Measurements from ENCODE around the gene LIMS1.
A peak's percentile ranks its signal among the peaks of the same experiment; 100 is the strongest.

LIMS1 gene

GRCh38 chr2:108533832-108534583, at the start of gene LIMS1 (continued):
- TF ChIP-seq ZNF274 (IDR thresholded peaks at IDR 0.05; ENCODE audit: low read length) (no peak), ZNF274 (tag by site-specific recombination; IDR thresholded peaks at IDR 0.05; ENCODE audit: borderline replicate concordance) (no peak), ZNF19 (tag by site-specific recombination; IDR thresholded peaks at IDR 0.05; ENCODE audit: low read depth) (no peak), ZNF202 (tag by site-specific recombination; IDR thresholded peaks at IDR 0.05; ENCODE audit: borderline replicate concordance) (no peak), ZNF561 (tag by site-specific recombination; IDR thresholded peaks at IDR 0.05; ENCODE audit: borderline replicate concordance) (peak; percentile 96), KLF1 (tag by site-specific recombination; IDR thresholded peaks at IDR 0.05) (peak; percentile 41), KLF7 (tag by site-specific recombination; IDR thresholded peaks at IDR 0.05; ENCODE audit: borderline replicate concordance) (no peak), ZNF133 (tag by site-specific recombination; IDR thresholded peaks at IDR 0.05) (no peak), ZNF248 (tag by site-specific recombination; IDR thresholded peaks at IDR 0.05) (no peak), PRDM10 (tag by site-specific recombination; IDR thresholded peaks at IDR 0.05) (no peak), ZNF776 (tag by site-specific recombination; IDR thresholded peaks at IDR 0.05; ENCODE audit: borderline replicate concordance) (no peak), SCRT2 (tag by site-specific recombination; IDR thresholded peaks at IDR 0.05) (no peak), SP7 (tag by site-specific recombination; IDR thresholded peaks at IDR 0.05) (peak; percentile 81), ZFP41 (tag by site-specific recombination; IDR thresholded peaks at IDR 0.05; ENCODE audit: borderline replicate concordance) (no peak), HOXC10 (CRISPR knock-in tag; IDR thresholded peaks at IDR 0.05) (no peak), ZNF350 (tag by site-specific recombination; IDR thresholded peaks at IDR 0.05) (no peak), ZNF621 (tag by site-specific recombination; IDR thresholded peaks at IDR 0.05) (no peak), KLF8 (tag by site-specific recombination; IDR thresholded peaks at IDR 0.05) (peak; percentile 80), ZNF658 (tag by site-specific recombination; IDR thresholded peaks at IDR 0.05) (no peak), ZNF76 (tag by site-specific recombination; IDR thresholded peaks at IDR 0.05; ENCODE audit: borderline replicate concordance, low read depth) (0 out of 2 replicates have a peak, but pooled peaks have one; percentile 32), ZNF623 (tag by site-specific recombination; IDR thresholded peaks at IDR 0.05) (no peak), ZBTB11 (tag by site-specific recombination; conservative IDR thresholded peaks at IDR 0.05; ENCODE audit: low read depth) (peak; percentile 29; the same call in 1 of the 2 replicates)
- TF ChIP-seq, protein P1, sequence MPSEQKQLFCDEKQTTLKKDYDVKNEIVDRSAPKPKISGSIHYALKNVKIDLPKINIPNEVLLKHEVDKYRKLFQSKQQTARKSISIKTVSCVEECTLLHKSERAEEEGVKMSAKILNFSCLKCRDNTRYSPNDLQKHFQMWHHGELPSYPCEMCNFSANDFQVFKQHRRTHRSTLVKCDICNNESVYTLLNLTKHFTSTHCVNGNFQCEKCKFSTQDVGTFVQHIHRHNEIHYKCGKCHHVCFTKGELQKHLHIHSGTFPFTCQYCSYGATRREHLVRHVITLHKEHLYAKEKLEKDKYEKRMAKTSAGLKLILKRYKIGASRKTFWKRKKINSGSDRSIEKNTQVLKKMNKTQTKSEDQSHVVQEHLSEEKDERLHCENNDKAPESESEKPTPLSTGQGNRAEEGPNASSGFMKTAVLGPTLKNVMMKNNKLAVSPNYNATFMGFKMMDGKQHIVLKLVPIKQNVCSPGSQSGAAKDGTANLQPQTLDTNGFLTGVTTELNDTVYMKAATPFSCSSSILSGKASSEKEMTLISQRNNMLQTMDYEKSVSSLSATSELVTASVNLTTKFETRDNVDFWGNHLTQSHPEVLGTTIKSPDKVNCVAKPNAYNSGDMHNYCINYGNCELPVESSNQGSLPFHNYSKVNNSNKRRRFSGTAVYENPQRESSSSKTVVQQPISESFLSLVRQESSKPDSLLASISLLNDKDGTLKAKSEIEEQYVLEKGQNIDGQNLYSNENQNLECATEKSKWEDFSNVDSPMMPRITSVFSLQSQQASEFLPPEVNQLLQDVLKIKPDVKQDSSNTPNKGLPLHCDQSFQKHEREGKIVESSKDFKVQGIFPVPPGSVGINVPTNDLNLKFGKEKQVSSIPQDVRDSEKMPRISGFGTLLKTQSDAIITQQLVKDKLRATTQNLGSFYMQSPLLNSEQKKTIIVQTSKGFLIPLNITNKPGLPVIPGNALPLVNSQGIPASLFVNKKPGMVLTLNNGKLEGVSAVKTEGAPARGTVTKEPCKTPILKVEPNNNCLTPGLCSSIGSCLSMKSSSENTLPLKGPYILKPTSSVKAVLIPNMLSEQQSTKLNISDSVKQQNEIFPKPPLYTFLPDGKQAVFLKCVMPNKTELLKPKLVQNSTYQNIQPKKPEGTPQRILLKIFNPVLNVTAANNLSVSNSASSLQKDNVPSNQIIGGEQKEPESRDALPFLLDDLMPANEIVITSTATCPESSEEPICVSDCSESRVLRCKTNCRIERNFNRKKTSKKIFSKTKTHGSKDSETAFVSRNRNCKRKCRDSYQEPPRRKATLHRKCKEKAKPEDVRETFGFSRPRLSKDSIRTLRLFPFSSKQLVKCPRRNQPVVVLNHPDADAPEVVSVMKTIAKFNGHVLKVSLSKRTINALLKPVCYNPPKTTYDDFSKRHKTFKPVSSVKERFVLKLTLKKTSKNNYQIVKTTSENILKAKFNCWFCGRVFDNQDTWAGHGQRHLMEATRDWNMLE (tag by site-specific recombination; conservative IDR thresholded peaks at IDR 0.05; ENCODE audit: low read depth), result no peak
- TF ChIP-seq, protein P2, sequence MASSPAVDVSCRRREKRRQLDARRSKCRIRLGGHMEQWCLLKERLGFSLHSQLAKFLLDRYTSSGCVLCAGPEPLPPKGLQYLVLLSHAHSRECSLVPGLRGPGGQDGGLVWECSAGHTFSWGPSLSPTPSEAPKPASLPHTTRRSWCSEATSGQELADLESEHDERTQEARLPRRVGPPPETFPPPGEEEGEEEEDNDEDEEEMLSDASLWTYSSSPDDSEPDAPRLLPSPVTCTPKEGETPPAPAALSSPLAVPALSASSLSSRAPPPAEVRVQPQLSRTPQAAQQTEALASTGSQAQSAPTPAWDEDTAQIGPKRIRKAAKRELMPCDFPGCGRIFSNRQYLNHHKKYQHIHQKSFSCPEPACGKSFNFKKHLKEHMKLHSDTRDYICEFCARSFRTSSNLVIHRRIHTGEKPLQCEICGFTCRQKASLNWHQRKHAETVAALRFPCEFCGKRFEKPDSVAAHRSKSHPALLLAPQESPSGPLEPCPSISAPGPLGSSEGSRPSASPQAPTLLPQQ (tag by site-specific recombination; IDR thresholded peaks at IDR 0.05), result peak; percentile 65
